Choroid plexus epithelial cell (primary cell): ENCODE measurements around the gene KCNB1.
A peak's percentile ranks its signal among the peaks of the same experiment; 100 is the strongest.

Source experiments
- DNase-seq: peaks from one replicate; pipeline ENCODE4 v3.0.0-alpha.2; 2010; ENCODE audit warnings: low read depth
- H3K4me3 ChIP-seq: 2 replicates; pipeline ENCODE4 v1.5.1; 2011; ENCODE audit warnings: low read depth, mild to moderate bottlenecking, control low read depth, low read length, moderate library complexity
- TF ChIP-seq, protein P1 (sequence below): conservative IDR thresholded peaks from 2 replicates; pipeline ENCODE4 v1.5.1; 2011; ENCODE audit warnings: low read depth, mild to moderate bottlenecking, control low read depth, inconsistent platforms, low read length, moderate library complexity

Gene KCNB1

DNA sequence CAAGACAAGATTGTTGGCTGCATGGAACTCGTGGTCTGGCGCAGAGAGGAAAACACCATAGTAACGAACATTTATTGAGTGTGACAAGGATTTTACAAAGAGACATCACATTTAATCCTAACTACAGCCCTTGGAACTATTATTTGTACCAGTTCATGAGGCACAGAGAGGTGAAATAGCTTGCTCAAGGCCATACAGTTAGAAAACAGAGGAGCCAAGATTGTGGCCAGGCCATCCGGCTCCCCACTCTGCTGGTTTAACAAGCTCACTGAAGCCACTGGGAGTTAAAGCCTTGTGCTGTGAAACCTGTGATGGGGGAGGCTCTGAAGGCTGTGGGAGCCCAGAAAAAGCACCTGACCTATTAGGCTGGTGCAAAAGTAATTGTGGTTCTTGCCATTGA, 129.7 kb downstream of the KCNB1 start:
- no peak for DNase-seq
- no peak overlapping the region for H3K4me3 ChIP-seq
- TF ChIP-seq, protein P1, sequence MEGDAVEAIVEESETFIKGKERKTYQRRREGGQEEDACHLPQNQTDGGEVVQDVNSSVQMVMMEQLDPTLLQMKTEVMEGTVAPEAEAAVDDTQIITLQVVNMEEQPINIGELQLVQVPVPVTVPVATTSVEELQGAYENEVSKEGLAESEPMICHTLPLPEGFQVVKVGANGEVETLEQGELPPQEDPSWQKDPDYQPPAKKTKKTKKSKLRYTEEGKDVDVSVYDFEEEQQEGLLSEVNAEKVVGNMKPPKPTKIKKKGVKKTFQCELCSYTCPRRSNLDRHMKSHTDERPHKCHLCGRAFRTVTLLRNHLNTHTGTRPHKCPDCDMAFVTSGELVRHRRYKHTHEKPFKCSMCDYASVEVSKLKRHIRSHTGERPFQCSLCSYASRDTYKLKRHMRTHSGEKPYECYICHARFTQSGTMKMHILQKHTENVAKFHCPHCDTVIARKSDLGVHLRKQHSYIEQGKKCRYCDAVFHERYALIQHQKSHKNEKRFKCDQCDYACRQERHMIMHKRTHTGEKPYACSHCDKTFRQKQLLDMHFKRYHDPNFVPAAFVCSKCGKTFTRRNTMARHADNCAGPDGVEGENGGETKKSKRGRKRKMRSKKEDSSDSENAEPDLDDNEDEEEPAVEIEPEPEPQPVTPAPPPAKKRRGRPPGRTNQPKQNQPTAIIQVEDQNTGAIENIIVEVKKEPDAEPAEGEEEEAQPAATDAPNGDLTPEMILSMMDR = no peak

DNA sequence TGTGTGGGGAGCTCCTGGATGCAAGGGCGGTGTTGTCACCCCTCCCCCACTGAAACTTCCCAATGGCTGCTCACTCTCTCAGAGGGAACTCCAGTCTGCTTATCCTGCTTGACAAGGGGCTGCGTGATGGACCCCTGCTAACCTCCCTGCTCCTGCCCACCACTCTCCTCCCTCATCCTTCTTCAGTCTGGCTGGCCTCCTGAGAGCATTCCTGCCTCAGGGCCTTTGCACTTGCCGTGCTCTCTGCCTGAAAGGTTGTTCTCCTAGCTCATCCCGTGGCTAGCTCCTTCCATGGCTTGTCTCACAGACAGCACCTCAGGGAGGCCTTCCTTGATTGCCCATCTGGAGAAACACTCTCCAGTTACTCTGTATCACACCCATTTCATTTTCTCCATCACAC, 130.7 kb downstream of the KCNB1 start:
- no peak for DNase-seq
- no peak overlapping the region for H3K4me3 ChIP-seq
- TF ChIP-seq, protein P1 = no peak

DNA sequence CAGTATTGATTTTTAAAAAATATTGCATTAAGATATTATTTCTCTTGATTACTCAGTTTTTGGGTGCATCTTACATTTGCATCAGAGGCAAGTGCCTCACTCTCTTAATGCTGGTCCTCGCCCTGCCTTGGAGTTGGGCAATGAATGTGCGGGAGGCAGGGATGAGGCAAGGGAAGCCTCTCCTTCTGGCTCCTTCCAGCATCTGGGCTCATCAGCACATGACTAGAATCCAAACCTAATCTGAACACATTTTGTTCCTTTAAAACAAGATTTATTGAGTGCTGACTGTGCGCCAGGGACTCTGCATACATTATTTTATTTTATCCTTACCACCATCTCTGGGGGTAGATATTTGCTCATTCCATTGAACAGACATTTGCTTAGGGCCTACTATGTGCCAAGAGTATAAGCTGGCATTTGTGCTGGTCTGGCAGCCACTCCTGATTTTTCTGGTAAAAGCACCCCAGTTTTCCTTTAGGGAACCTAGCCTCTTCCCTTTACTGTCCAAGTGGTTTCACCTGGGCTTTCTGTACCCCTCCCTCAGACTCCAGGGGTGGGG, 132.7 kb downstream of the KCNB1 start:
- DNase-seq = no peak
- TF ChIP-seq, protein P1 = no peak
- H3K4me3 ChIP-seq = no peak overlapping the region

DNA sequence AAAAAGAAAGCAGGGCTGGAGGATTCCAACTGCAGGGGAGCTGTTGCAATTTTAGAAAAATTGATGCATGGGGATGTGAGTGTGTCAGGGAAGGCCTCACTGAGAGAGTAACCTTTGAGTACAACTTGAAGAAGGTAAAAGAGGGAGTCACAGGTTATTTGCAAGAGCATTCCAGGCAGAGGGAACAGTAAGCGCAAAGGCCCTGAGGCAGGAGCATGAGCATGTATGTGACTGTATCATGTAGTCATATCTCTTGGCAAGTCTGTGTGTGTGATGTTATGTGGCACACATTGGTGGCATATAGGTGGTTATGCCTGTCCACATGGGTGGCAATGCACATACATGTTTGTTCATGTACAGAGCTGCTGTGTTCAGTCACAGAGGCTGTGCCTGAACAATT, 133.4 kb downstream of the KCNB1 start:
- DNase-seq = no peak
- no peak overlapping the region for H3K4me3 ChIP-seq
- TF ChIP-seq, protein P1 = no peak

DNA sequence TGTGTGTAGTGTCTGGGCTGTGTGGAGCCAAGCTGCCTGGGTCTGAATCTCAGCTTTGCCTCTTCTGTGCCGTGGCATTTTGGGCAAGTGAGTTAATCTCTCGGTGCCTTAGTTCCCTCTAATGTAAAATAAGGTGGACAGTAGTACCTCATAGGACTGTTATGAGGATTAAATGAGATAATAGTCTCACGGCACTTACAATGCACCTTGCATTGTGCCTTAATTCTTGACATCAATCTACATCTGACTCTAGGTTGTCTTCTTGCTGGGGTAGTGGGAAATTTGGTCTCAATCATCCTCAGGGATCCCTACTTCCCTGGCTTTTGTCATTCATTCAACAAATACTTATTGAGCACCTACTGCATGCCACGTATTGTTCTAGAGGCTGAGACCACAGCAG, 133.9 kb downstream of the KCNB1 start:
- TF ChIP-seq, protein P1 = no peak
- H3K4me3 ChIP-seq = no peak overlapping the region
- no peak for DNase-seq

DNA sequence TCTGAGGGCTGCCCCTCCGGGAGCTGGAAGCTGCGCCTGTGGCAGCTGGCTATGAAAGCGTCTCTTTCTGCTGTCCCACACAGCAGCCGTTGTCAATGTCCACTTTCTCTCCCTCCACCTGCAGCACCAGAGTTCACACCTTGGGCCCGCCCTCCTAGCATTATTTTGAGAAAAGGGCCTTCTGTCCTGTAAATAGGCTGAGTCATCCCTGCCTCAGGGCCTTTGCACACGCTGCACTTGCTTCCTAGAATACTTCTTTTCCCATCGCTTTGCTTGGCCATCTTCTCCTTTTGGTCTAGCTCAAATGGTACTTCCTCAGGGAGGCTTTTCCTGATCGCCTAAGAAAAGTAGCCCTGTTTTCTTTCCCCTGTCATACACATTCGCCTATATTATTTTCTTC, 135.3 kb downstream of the KCNB1 start:
- DNase-seq = no peak
- TF ChIP-seq, protein P1 = no peak
- H3K4me3 ChIP-seq = no peak overlapping the region

DNA sequence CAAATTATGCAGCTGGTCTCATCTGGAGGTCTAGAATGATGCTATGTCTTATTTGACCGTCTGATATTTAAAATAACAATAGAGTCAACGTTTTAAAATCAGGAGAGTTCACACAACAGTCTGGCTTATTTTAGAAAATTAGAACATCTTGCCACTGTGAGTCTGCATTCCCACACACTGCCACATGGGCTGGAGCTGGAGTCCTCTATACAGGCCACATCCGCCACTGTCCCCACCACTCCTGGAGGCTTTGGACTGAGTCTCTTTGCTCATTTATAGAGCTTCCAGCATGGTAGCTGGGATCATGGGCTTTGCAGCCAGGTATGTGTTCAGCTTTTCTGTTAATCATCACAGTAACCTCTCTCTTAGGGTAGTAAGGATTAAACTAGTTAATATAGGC, 135.8 kb downstream of the KCNB1 start:
- TF ChIP-seq, protein P1 = peak; percentile 6
- no peak overlapping the region for H3K4me3 ChIP-seq
- no peak for DNase-seq
